K562 (cell line): Measurements from ENCODE around the gene GARIN5B. TPM values are rescaled to one million over a fixed set of nuclear protein-coding genes. Genes with fewer than 3 reads are reported as not detected.

ENCODE experiments used
- ATAC-seq: fragments of 200-7000 bp; cut with Tn5 transposase; 3 replicates; pipeline ENCODE4 v1.9.1; 2020; ENCODE audit warnings: moderate library complexity
- BruUV-seq: library from RNA; stranded (reverse); fragments of 400-500 nt; replicated peaks from 2 replicates; lab custom pipeline; 2021; lab: Mats Ljungman, UMichigan
- CTCF ChIA-PET: fragments of 300-600 bp; formaldehyde crosslinking; extraction: SDS; loops from one replicate; lab custom pipeline; 2021; ENCODE audit warnings: low intra/inter-chr PET ratio; lab: Yijun Ruan, JAX
- POLR2A ChIA-PET: fragments of 300-600, 350-650 bp; sonication (Branson Sonifier 250); formaldehyde crosslinking; extraction: SDS; loops from one replicate; lab custom pipeline; 2021; ENCODE audit warnings: antibody characterized with exemption, inconsistent platforms; lab: Yijun Ruan, JAX
- DNase-seq, 4 experiments: peaks; one replicate each; pipeline versions ENCODE4 v3.0.0 to v3.0.0-alpha.2; 2011 to 2018; ENCODE audit warnings: low spot score in 3 of 4, mixed read lengths in 3 of 4; ENCODE audit errors: extremely low read depth in 1 of 4
- FAIRE-seq: peaks from 2 replicates; lab custom pipeline; 2011; peaks lifted over from hg19 to GRCh38; lab: Jason Lieb, UNC
- H2AFZ ChIP-seq: 2 replicates; pipeline ENCODE4 v1.6.0; 2011; ENCODE audit warnings: low read depth, low read length, control low read depth, inconsistent platforms
- H3K27ac ChIP-seq: fragments of 200-600 bp; 3 replicates; pipeline ENCODE4 v1.8.0; 2011; ENCODE audit warnings: low read depth, mild to moderate bottlenecking, control low read depth, inconsistent platforms, low read length, moderate library complexity, mixed read lengths; ENCODE audit errors: extremely low read depth
- H3K27me3 ChIP-seq, 2 experiments: fragments of 300-600 bp in 1 of 2; 2 replicates in 1 of 2; 3 replicates in 1 of 2; pipeline versions ENCODE4 v1.6.0 to v1.8.0; 2011; ENCODE audit warnings: inconsistent platforms in 2 of 2, low read length in 2 of 2, mild to moderate bottlenecking in 1 of 2, mixed read lengths in 1 of 2, moderate library complexity in 1 of 2; ENCODE audit not compliant: control insufficient read depth in 2 of 2, insufficient read depth in 2 of 2
- H3K36me3 ChIP-seq: fragments of 300-600 bp; 3 replicates; pipeline ENCODE4 v1.8.0; 2011; ENCODE audit warnings: mild to moderate bottlenecking, low read length, inconsistent platforms; ENCODE audit not compliant: control insufficient read depth, insufficient read depth
- H3K4me1 ChIP-seq, 2 experiments: fragments of 200-600 bp in 1 of 2; replicated peaks in 1 of 2; 2 replicates in 1 of 2; 3 replicates in 1 of 2; pipeline versions ENCODE4 v1.5.1 to v1.8.0; 2011; ENCODE audit warnings: inconsistent platforms in 2 of 2, low read length in 2 of 2, mild to moderate bottlenecking in 1 of 2, mixed read lengths in 1 of 2, moderate library complexity in 1 of 2; ENCODE audit not compliant: control insufficient read depth in 2 of 2, insufficient read depth in 2 of 2
- H3K4me2 ChIP-seq: 2 replicates; pipeline ENCODE4 v1.6.1; 2011; ENCODE audit warnings: low read length, control low read depth, inconsistent platforms, mixed read lengths; ENCODE audit not compliant: insufficient read depth
- H3K4me3 ChIP-seq: fragments of 200-600 bp; sonication (generic), shearing (Covaris generic); 2 replicates; pipeline ENCODE4 v1.5.1; 2016; ENCODE audit warnings: control low read depth, inconsistent platforms
- H3K79me2 ChIP-seq: fragments of 200-600 bp; 3 replicates; pipeline ENCODE4 v1.8.0; 2011; ENCODE audit warnings: low read length, inconsistent platforms; ENCODE audit not compliant: control insufficient read depth, insufficient read depth
- H3K9ac ChIP-seq, 2 experiments: 2 replicates each; pipeline versions ENCODE4 v1.6.0 to v1.6.1; 2011; ENCODE audit warnings: low read depth in 2 of 2, low read length in 2 of 2, control low read depth in 1 of 2, inconsistent platforms in 1 of 2, mild to moderate bottlenecking in 1 of 2, mixed read lengths in 1 of 2; ENCODE audit not compliant: insufficient read depth in 1 of 2
- H3K9me1 ChIP-seq: one replicate; pipeline ENCODE4 v1.6.0; 2011; ENCODE audit warnings: inconsistent platforms, mild to moderate bottlenecking, low read length, moderate library complexity; ENCODE audit not compliant: control insufficient read depth, insufficient read depth
- H3K9me3 ChIP-seq: replicated peaks from 2 replicates; pipeline ENCODE4 v1.5.1; 2011; ENCODE audit warnings: low read depth, low read length, inconsistent platforms; ENCODE audit not compliant: control insufficient read depth, insufficient read depth
- H4K20me1 ChIP-seq: replicated peaks from 2 replicates; pipeline ENCODE4 v1.6.1; 2011; ENCODE audit warnings: low read length, inconsistent platforms, mixed read lengths; ENCODE audit not compliant: control insufficient read depth, insufficient read depth
- CREM ChIP-seq: IDR thresholded peaks from 2 replicates; pipeline ENCODE4 v1.6.1; 2014; ENCODE audit warnings: antibody characterized with exemption, low read depth
- ELF1 ChIP-seq: fragments of 200-800 bp; sonication (Bioruptor generic); IDR thresholded peaks from 2 replicates; pipeline ENCODE4 v1.6.1; 2016; ENCODE audit warnings: missing genetic modification characterization, missing compliant biosample characterization
- NCOA4 ChIP-seq: fragments of 450-650 bp; IDR thresholded peaks from 2 replicates; pipeline ENCODE4 v1.6.1; 2018; ENCODE audit warnings: mild to moderate bottlenecking; ENCODE audit not compliant: partially characterized antibody
- OTX1 ChIP-seq: fragments of 450-650 bp; formaldehyde crosslinking; IDR thresholded peaks from 2 replicates; pipeline ENCODE4 v1.4.0; 2022; ENCODE audit warnings: mild to moderate bottlenecking
- POLR2G ChIP-seq: fragments of 200-400 bp; formaldehyde crosslinking; IDR thresholded peaks from 2 replicates; pipeline ENCODE4 v1.6.1; 2017; ENCODE audit warnings: low read depth, mild to moderate bottlenecking, antibody characterized with exemption, low read length, moderate library complexity
- WGBS: fragments of 100-300 bp; shearing (Covaris generic); methylation state at CpG from one replicate; pipeline ENCODE4 v1.1.6; 2016; ENCODE audit warnings: low coverage, mixed read lengths; ENCODE audit not compliant: insufficient coverage; ENCODE audit errors: missing lambda C conversion rate; 5-methylcytosine and 5-hydroxymethylcytosine counted together
- in situ Hi-C: fragments of 300-500 bp; cut with MboI; formaldehyde crosslinking; loops from 4 replicates; pipeline ENCODE4 v1.15.0; 2018; ENCODE audit warnings: inconsistent platforms, mixed read lengths
- intact Hi-C: fragments of 100-400 bp; cut with micrococcal nuclease; formaldehyde crosslinking; loops from 2 replicates; pipeline ENCODE4 v1.14.2; 2022
- polyA plus RNA-seq, 8 experiments: library from polyadenylated mRNA; depleted of rRNA in 4 of 8; stranded (reverse) in 5 of 8; unstranded in 3 of 8; fragments of >200 nt; fragmentation: Nextera tagmentation in 2 of 8; fragmentation: Illumina TruSeq in 1 of 8; extraction: Ambion mirVana in 2 of 8; extraction: Trizol in 1 of 8; gene quantifications; 2 replicates each; pipeline versions ENCODE4 v1.2.1 to v1.2.3, GENCODE V29; 2011 to 2014; ENCODE audit warnings: inconsistent platforms in 1 of 8, missing spikeins in 1 of 8
- total RNA-seq, 7 experiments: library from RNA; depleted of rRNA in 6 of 7; stranded (reverse); fragments of >200 nt in 6 of 7; fragmentation: Illumina TruSeq in 2 of 7; extraction: Trizol in 2 of 7; gene quantifications; 2 replicates each; pipeline versions ENCODE4 v1.2.1 to v1.2.3, GENCODE V29; 2011 to 2021; ENCODE audit warnings: low replicate concordance in 1 of 7

GARIN5B gene
- total and polyA plus RNA-seq, 9 of the 15 experiments (the other 6 are each of a cell fraction or from before 2014, with no cell fraction given): not detected

DNA sequence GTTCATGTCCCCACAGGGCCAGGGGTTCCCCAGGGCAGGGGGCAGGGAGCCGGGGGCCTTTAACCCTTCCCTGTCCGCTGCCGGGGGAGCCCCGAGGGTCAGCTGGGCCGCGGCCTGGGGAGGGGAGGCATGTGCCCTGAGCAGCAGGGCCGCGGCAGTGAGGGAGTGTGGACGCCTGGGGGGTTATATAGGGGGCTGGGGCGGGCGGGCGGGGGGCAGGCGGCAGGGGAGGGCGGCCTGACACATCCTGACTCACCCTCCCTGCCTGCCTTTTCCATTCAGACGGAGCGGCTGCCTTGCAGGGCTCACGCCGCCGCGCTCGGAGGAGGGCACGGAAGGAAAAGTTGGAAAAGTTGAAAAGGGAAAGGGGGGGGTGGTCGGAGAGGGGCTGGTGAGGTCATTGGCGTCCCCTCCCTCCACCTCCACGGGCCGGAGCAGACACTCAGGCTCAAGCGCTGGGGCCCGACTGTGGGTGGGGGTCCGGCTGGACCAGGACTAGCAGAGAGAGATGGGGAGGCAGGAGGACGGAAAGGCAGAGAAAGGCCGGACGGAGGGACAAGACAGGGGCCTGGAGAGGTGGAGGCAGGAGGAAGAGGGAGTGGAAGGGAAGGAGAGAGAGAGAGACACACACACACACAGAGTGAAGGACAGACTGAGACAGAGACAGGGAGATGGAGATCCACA lies 7.4 kb upstream of the GARIN5B start, which contains the start of gene IL11:
TSS of gene IL11 (minus strand) at position 159 of the 684 bp plus-strand sequence. CDS start at position 6, 153 bp downstream.
- no peak for ATAC-seq
- no peaks in the 10 kb centered on the region for H3K9me1 ChIP-seq

More for the DNA sequence above, 7.4 kb upstream of the GARIN5B start, which contains the start of gene IL11:
- in situ Hi-C loops (no loop called here), intact Hi-C loops (no loop called here)
- BruUV-seq: no TSS peak
- FAIRE-seq: peak; percentile 35
- peak within 1 kb of the TSS; percentile 63; the same call in 1 of the 2 replicates for H2AFZ ChIP-seq
- 27% methylated on average over 8 of the region's 32 CpGs for WGBS
- peaks cover 11% of the 10 kb centered on the region in 2 experiments; a peak in 4 of 5 replicates for H3K27me3 ChIP-seq
- CTCF ChIA-PET: no interaction called here
- no peaks in the 10 kb centered on the region for H3K9me3 ChIP-seq
- 0 out of 2 replicates have a peak, but pooled peaks cover 3% of the 10 kb centered on the region for H4K20me1 ChIP-seq
- peak within 1 kb of the TSS; percentile 39; the same call in 1 of the 2 replicates for H3K4me2 ChIP-seq
- no peak within 1 kb of the TSS for H3K27ac ChIP-seq
- no peaks in the 10 kb centered on the region for H3K36me3 ChIP-seq
- H3K79me2 ChIP-seq: no peaks in the 10 kb centered on the region
- H3K9ac ChIP-seq: peak within 1 kb of the TSS in 1 of 2 experiments; percentile 81; a peak in 2 of 4 replicates
- no peak for DNase-seq
- POLR2A ChIA-PET: interaction anchor here (0.9 to 2.6 kb wide), 3 partner anchors 10 to 14 kb away, joined by 3 to 12 read pairs (median 4); partner anchors contain the start of gene TMEM238
- H3K4me1 ChIP-seq: peaks cover 2 to 61% of the 10 kb centered on the region in 2 experiments; a peak in 4 of 5 replicates
- peak within 1 kb of the TSS; percentile 19; the same call in 1 of the 2 replicates for H3K4me3 ChIP-seq
- TF ChIP-seq OTX1 (CRISPR knock-in tag): 0 out of 2 replicates have a peak, but pooled peaks have one; percentile 12
- TF ChIP-seq ELF1 (tag): no peak
- TF ChIP-seq POLR2G: no peak
- TF ChIP-seq CREM: no peak
- TF ChIP-seq NCOA4: no peak
